Measurements from ENCODE around the gene MBTPS1. TPM values are rescaled to one million over a fixed set of nuclear protein-coding genes. Genes with fewer than 3 reads are reported as not detected.

The MBTPS1 gene
- total and polyA plus RNA-seq, 9 of the 15 experiments (the other 6 are each of a cell fraction or from before 2014, with no cell fraction given) = 2.8 to 57.6 (median 43.8) TPM

DNA sequence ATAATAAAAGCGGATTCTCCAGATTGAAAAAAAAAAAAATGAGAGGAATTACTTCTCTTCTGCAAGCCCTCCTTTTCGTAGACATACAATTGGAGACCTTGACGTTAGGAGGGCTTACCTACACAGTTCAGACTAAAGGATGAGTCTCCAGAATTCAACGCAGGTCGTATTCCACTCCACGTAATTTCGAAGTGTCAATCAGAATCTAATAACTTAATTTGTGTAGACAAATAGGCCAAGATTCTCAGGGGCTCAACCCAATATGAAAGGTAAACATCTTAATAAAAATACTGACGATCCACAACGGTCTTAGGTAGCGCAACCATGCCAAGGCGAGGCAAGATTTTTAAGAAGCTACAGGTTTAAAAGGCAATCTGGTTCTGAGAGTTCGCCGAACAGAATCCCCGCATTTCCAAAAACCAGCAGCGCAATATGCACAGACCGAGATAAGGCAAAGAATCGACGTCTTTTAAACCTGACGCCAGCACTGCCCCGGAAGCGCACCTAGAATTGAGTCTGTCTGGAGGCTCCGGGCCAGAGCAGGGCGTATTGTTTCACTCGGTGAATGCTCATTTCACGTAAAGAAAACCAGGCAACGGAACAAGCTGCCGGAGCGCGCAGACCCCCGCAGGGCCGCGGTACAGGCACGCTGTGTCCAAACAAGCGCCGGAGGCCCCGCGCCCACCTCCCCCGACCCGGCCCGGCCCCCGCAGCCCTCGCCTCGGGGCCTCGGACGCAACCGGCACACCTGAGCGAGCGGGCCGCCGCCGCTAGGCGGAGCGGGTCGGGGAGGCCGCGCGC, 623 bp downstream of the MBTPS1 start (continued):
- peak; percentile 55 for TF ChIP-seq BRD9 (IDR thresholded peaks at IDR 0.05; ENCODE audit: low read depth, partially characterized antibody)
- no peak for TF ChIP-seq NR0B1 (IDR thresholded peaks at IDR 0.05; ENCODE audit: partially characterized antibody)
- peak; percentile 29; the same call in 1 of the 2 replicates for TF ChIP-seq NCOA1 (IDR thresholded peaks at IDR 0.05; ENCODE audit: low read depth)
- peak; percentile 83; the same call in 1 of the 2 replicates for TF ChIP-seq ZBTB7A (IDR thresholded peaks at IDR 0.05; ENCODE audit: borderline replicate concordance, control insufficient read depth, low read depth, low read length)
- peak; percentile 43; the same call in 1 of the 2 replicates for TF ChIP-seq NFIC (IDR thresholded peaks at IDR 0.05)
- TF ChIP-seq CBX5 (IDR thresholded peaks at IDR 0.05; ENCODE audit: borderline replicate concordance, low read depth) = no peak
- no peak for TF ChIP-seq TRIM28 (IDR thresholded peaks at IDR 0.05)
- TF ChIP-seq TEAD1 (CRISPR knock-in tag; IDR thresholded peaks at IDR 0.05) = peak in 1 of 2 experiments; percentile 82; a peak in 2 of 4 replicates
- TF ChIP-seq NFATC3 (IDR thresholded peaks at IDR 0.05) = no peak
- TF ChIP-seq ATF7 (IDR thresholded peaks at IDR 0.05) = 0 out of 2 replicates have a peak, but pooled peaks have one; percentile 6
- TF ChIP-seq MED1 (CRISPR knock-in tag; IDR thresholded peaks at IDR 0.05; ENCODE audit: borderline replicate concordance) = peak; percentile 63; the same call in 1 of the 2 replicates
- no peak for TF ChIP-seq ZNF232 (CRISPR knock-in tag; IDR thresholded peaks at IDR 0.05)
- peak; percentile 70 for TF ChIP-seq DPF2 (IDR thresholded peaks at IDR 0.05)
- TF ChIP-seq CBFA2T2 (conservative IDR thresholded peaks at IDR 0.05) = peak; percentile 56
- 0 out of 2 replicates have a peak, but pooled peaks have one; percentile 32 for TF ChIP-seq ZNF24 (IDR thresholded peaks at IDR 0.05)
- TF ChIP-seq ZBTB33 (CRISPR knock-in tag; IDR thresholded peaks at IDR 0.05) = peak; percentile 38; the same call in 1 of the 2 replicates
- TF ChIP-seq HMG20A (CRISPR knock-in tag; conservative IDR thresholded peaks at IDR 0.05) = no peak
- no peak for TF ChIP-seq MEF2A (IDR thresholded peaks at IDR 0.05; ENCODE audit: control insufficient read depth, low read depth, low read length)
- TF ChIP-seq TRIM25 (IDR thresholded peaks at IDR 0.05; ENCODE audit: borderline replicate concordance) = 0 out of 2 replicates have a peak, but pooled peaks have one; percentile 49
- TF ChIP-seq, protein P1, sequence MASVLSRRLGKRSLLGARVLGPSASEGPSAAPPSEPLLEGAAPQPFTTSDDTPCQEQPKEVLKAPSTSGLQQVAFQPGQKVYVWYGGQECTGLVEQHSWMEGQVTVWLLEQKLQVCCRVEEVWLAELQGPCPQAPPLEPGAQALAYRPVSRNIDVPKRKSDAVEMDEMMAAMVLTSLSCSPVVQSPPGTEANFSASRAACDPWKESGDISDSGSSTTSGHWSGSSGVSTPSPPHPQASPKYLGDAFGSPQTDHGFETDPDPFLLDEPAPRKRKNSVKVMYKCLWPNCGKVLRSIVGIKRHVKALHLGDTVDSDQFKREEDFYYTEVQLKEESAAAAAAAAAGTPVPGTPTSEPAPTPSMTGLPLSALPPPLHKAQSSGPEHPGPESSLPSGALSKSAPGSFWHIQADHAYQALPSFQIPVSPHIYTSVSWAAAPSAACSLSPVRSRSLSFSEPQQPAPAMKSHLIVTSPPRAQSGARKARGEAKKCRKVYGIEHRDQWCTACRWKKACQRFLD (CRISPR knock-in tag; IDR thresholded peaks at IDR 0.05) = no peak
